Measurements from ENCODE around the gene CFAP92.

CFAP92 gene

GRCh38 chr3:128950223-128950938 is 43.5 kb downstream of the CFAP92 start (continued):
- TF ChIP-seq ZNF654 (tag by site-specific recombination; IDR thresholded peaks at IDR 0.05; ENCODE audit: low read depth) (peak; percentile 30), MYNN (tag by site-specific recombination; IDR thresholded peaks at IDR 0.05; ENCODE audit: borderline replicate concordance) (no peak), ZNF510 (tag by site-specific recombination; IDR thresholded peaks at IDR 0.05; ENCODE audit: insufficient replicate concordance) (no peak), ZNF37A (tag by site-specific recombination; IDR thresholded peaks at IDR 0.05) (no peak), ZNF366 (tag by site-specific recombination; conservative IDR thresholded peaks at IDR 0.05) (no peak), ZEB2 (tag by site-specific recombination; IDR thresholded peaks at IDR 0.05) (no peak), GFI1B (tag by site-specific recombination; IDR thresholded peaks at IDR 0.05) (no peak), ZNF211 (tag by site-specific recombination; IDR thresholded peaks at IDR 0.05; ENCODE audit: low read depth) (no peak), ZNF248 (tag by site-specific recombination; IDR thresholded peaks at IDR 0.05) (no peak), GLIS2 (tag by site-specific recombination; IDR thresholded peaks at IDR 0.05) (peak; percentile 24; the same call in 1 of the 2 replicates), ZBTB1 (tag by site-specific recombination; IDR thresholded peaks at IDR 0.05) (no peak), ZNF423 (tag by site-specific recombination; IDR thresholded peaks at IDR 0.05) (no peak)
- TF ChIP-seq, protein P1, sequence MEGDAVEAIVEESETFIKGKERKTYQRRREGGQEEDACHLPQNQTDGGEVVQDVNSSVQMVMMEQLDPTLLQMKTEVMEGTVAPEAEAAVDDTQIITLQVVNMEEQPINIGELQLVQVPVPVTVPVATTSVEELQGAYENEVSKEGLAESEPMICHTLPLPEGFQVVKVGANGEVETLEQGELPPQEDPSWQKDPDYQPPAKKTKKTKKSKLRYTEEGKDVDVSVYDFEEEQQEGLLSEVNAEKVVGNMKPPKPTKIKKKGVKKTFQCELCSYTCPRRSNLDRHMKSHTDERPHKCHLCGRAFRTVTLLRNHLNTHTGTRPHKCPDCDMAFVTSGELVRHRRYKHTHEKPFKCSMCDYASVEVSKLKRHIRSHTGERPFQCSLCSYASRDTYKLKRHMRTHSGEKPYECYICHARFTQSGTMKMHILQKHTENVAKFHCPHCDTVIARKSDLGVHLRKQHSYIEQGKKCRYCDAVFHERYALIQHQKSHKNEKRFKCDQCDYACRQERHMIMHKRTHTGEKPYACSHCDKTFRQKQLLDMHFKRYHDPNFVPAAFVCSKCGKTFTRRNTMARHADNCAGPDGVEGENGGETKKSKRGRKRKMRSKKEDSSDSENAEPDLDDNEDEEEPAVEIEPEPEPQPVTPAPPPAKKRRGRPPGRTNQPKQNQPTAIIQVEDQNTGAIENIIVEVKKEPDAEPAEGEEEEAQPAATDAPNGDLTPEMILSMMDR (tag by site-specific recombination; IDR thresholded peaks at IDR 0.05): peak; percentile 59; the same call in 1 of the 2 replicates
- TF ChIP-seq, protein P2, sequence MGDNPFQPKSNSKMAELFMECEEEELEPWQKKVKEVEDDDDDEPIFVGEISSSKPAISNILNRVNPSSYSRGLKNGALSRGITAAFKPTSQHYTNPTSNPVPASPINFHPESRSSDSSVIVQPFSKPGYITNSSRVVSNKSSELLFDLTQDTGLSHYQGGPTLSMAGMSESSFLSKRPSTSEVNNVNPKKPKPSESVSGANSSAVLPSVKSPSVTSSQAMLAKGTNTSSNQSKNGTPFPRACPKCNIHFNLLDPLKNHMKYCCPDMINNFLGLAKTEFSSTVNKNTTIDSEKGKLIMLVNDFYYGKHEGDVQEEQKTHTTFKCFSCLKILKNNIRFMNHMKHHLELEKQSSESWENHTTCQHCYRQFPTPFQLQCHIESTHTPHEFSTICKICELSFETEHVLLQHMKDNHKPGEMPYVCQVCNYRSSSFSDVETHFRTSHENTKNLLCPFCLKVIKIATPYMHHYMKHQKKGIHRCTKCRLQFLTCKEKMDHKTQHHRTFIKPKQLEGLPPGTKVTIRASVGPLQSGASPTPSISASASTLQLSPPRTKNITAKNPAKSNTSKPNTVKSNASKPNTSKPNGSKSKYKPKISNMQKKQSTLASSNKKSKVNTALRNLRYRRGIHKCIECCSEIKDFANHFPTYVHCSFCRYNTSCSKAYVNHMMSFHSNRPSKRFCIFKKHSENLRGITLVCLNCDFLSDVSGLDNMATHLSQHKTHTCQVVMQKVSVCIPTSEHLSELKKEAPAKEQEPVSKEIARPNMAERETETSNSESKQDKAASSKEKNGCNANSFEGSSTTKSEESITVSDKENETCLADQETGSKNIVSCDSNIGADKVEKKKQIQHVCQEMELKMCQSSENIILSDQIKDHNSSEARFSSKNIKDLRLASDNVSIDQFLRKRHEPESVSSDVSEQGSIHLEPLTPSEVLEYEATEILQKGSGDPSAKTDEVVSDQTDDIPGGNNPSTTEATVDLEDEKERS (tag by site-specific recombination; IDR thresholded peaks at IDR 0.05): no peak

DNA sequence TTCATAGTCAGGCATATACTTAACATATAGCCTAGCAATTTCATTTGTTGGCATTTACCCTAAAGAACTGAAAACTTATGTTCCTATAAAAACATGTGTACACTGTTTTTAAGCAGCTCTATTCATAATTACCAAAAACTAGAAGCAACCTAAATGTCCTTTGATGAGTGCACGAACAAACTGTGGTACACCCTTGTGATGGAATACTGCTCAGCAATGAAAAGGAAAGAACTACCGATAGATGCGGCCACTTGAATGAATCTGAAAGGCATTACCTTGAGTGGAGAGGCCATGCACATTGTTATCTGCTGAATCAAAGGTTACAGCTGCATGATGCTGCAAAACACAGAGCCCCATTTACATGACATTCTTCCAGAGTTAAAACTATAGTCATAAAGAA is 44.7 kb downstream of the CFAP92 start:
- CTCF ChIA-PET: no interaction called here
- Histone ChIP-seq H3K9me3 (ENCODE audit: control insufficient read depth, insufficient read depth, low read depth, low read length) (no peaks in the 10 kb centered on the region), H3K4me3 (ENCODE audit: low read depth, low read length) (no peak overlapping the region), H3K27ac (ENCODE audit: extremely low read depth, low read depth, low read length) (no peak overlapping the region), H3K36me3 (ENCODE audit: control insufficient read depth in 2 of 2, insufficient read depth in 1 of 2, low read length in 2 of 2) (no peaks in the 10 kb centered on the region), H3K4me1 (ENCODE audit: control insufficient read depth, insufficient read depth, low read length) (no peaks in the 10 kb centered on the region)
- POLR2A ChIA-PET: no interaction called here
- no peak for TF ChIP-seq TRIM28 (IDR thresholded peaks at IDR 0.05; ENCODE audit: borderline replicate concordance, low read length)
- TF ChIP-seq ZNF629 (tag by site-specific recombination; IDR thresholded peaks at IDR 0.05): no peak
- no peak for TF ChIP-seq ZBTB1 (tag by site-specific recombination; IDR thresholded peaks at IDR 0.05)
- TF ChIP-seq ZNF146 (tag by site-specific recombination; IDR thresholded peaks at IDR 0.05): peak; percentile 53; the same call in 1 of the 2 replicates
- TF ChIP-seq ZNF37A (tag by site-specific recombination; IDR thresholded peaks at IDR 0.05): no peak
- TF ChIP-seq OSR2 (tag by site-specific recombination; IDR thresholded peaks at IDR 0.05): no peak
- no peak for TF ChIP-seq ATF2 (tag by site-specific recombination; IDR thresholded peaks at IDR 0.05; ENCODE audit: low read depth)
- TF ChIP-seq ZNF221 (tag by site-specific recombination; IDR thresholded peaks at IDR 0.05; ENCODE audit: borderline replicate concordance): no peak
- TF ChIP-seq, protein P3, sequence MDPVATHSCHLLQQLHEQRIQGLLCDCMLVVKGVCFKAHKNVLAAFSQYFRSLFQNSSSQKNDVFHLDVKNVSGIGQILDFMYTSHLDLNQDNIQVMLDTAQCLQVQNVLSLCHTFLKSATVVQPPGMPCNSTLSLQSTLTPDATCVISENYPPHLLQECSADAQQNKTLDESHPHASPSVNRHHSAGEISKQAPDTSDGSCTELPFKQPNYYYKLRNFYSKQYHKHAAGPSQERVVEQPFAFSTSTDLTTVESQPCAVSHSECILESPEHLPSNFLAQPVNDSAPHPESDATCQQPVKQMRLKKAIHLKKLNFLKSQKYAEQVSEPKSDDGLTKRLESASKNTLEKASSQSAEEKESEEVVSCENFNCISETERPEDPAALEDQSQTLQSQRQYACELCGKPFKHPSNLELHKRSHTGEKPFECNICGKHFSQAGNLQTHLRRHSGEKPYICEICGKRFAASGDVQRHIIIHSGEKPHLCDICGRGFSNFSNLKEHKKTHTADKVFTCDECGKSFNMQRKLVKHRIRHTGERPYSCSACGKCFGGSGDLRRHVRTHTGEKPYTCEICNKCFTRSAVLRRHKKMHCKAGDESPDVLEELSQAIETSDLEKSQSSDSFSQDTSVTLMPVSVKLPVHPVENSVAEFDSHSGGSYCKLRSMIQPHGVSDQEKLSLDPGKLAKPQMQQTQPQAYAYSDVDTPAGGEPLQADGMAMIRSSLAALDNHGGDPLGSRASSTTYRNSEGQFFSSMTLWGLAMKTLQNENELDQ (tag by site-specific recombination; IDR thresholded peaks at IDR 0.05; ENCODE audit: low read depth): no peak
